Raji (cell line): Measurements from ENCODE around the gene BMERB1.

Source experiments
- POLR2A ChIP-seq: IDR thresholded peaks from 2 replicates; pipeline ENCODE4 v1.6.1; 2011; ENCODE audit warnings: low read depth, low read length, control low read depth; ENCODE audit not compliant: insufficient read depth

Gene BMERB1

DNA sequence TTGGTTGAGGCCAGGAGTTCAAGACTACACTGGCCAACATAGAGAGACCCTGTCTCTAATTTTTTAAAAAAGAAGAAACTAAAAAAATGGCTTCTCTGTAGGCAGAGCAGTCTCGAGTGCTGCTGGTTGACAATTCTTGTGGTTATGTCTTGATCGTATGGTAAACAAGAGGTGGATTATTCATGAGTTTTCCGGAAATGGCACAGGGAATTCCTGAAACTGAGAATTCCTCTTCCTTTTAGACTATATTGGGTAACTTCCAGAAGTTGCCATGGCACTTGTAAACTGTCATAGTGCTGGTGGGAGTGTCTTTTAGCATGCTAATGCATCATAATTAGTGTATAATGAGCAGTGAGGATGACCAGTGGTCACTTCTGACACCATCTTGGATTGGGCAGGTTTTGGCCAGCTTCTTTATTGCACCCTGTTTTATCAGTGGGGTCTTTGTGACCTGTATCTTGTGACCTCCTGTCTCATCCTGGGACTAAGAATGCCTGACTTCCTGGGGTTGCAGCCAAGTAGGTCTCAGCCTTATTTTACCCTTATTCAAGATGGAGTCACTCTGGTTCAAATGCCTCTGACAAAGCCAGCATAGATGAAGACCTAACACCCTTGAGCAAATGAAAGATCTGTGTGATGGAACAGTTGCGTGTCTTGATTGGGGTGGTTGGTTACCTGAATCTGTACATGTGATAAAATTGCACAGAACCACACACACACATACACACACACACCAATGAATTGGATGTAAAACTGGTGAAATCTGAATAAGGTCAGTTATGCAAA lies 30.2 kb downstream of the BMERB1 start:
- TF ChIP-seq POLR2A: no peak

GRCh38 chr16:15466131-15466530 lies 31.7 kb downstream of the BMERB1 start:
- no peak for TF ChIP-seq POLR2A

DNA sequence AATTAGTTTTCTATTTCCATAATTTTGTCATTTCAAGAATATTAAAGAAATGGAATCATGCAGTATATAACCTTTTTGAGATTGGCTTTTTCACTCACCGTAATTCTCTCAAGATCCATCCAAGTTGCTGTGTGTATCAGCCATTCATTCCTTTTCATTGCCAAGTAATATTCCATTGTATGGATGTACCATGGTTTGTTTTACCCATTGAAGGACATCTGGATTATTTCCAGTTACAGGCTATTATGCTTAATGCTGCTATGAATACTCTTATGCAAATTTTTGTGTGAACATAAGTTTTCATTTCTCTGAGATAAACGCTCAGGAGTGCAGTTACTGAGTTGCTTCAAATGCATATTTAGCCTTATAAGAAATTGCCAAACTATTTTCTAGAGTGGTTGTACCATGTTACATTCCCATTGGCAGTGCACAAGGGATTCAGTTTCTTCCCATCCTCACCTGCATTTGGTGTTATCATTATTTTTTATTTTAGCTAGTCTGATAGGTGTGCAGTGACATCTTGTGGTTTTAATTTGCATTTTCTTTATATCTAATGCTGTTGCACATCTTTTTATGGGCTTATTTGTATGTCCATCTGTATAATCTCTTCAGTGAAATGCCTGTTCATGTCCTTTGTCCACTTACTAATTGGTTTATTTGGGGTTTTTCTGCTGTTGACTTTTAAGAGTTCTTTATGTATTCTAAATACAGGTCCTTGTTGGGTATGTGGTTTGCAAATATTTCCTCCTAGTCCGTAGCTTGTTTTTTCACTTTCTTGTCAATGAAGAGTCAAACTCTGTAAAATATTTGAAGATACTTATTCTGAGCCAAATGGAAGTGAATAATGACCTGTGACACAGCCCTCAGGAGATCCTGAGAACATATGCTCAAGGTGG lies 32.7 kb downstream of the BMERB1 start:
- TF ChIP-seq POLR2A: no peak

DNA sequence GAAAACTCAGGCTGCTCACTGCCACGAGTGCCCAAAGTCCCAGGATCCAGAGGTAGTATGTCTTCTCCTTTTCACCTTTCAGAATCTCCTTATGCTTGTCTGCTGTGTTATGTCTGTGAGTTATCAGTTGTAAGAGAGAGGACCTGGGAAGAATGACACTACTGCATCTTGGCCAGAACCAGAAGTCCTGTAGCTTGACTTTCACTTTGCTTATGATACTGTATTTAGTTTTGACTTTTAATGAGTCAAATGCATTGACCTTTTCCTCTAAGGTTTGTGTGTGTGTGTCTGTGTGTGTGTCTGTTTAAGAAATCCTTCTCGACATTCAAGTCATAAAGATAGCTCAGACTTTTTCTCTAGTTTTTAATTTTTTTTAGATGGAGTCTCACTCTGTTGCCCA lies 43.4 kb downstream of the BMERB1 start:
- TF ChIP-seq POLR2A: no peak

- no peak for TF ChIP-seq POLR2A
These were observed 47.8 kb downstream of the BMERB1 start for GRCh38 chr16:15482068-15482747.

- TF ChIP-seq POLR2A: no peak
These were observed 48.4 kb downstream of the BMERB1 start for GRCh38 chr16:15482748-15483298.

GRCh38 chr16:15483857-15484256 lies 49.5 kb downstream of the BMERB1 start:
- no peak for TF ChIP-seq POLR2A

DNA sequence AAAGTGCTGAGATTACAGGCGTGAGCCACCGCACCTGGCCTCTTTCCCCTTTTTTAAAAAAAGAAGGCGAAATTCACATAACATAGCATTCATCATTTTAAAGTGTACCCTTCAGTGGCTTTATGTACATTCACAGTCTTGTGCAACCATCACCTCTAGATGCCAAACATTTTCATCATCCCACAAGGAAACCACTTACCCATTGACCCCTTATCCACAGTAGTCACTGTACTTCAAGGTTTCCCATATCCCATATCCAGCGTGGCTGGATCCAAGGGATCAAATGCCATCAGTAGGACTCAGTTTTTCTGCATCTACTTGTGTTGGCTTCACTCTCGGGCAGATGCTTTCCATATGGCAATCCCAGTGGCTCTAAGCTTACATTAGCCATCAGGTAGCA lies 50.3 kb downstream of the BMERB1 start:
- TF ChIP-seq POLR2A: no peak

DNA sequence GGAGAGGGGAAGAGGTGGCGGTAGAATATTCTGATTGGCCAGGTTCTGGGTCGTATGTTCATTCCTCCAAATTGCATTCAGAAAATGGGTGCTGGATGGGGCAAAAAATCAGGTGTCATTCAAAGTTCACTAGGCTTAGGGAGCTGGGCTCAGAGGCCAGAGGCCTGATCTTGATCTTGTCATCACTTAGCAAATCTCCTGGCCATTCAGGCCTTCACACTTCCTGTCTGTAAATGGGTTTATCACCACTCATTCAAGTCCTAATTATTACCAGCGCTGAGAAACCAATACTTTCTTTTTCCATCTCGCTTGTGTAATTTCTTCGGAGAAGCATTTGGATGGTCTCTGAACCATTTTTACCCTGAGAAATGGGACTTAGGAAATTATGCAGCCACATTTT lies 50.8 kb downstream of the BMERB1 start:
- TF ChIP-seq POLR2A: no peak

DNA sequence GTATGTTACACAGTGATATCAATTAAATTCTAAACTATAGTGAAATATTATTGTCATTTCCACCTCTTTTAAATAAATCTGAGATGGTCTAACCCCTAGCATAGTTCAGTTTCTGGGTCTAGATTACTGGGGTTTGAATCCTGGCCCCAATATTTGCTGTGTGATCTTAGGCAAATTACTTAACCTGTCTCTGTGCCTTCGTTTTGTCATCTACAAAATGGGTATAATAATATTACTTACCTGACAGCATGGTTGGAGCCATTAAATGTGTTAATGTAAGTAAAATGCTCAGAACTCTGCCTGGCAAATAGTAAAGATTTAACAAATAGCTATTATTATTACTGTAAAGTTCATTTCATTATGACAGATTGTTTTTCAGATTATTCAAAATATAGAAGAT lies 52.3 kb downstream of the BMERB1 start:
- TF ChIP-seq POLR2A: no peak

DNA sequence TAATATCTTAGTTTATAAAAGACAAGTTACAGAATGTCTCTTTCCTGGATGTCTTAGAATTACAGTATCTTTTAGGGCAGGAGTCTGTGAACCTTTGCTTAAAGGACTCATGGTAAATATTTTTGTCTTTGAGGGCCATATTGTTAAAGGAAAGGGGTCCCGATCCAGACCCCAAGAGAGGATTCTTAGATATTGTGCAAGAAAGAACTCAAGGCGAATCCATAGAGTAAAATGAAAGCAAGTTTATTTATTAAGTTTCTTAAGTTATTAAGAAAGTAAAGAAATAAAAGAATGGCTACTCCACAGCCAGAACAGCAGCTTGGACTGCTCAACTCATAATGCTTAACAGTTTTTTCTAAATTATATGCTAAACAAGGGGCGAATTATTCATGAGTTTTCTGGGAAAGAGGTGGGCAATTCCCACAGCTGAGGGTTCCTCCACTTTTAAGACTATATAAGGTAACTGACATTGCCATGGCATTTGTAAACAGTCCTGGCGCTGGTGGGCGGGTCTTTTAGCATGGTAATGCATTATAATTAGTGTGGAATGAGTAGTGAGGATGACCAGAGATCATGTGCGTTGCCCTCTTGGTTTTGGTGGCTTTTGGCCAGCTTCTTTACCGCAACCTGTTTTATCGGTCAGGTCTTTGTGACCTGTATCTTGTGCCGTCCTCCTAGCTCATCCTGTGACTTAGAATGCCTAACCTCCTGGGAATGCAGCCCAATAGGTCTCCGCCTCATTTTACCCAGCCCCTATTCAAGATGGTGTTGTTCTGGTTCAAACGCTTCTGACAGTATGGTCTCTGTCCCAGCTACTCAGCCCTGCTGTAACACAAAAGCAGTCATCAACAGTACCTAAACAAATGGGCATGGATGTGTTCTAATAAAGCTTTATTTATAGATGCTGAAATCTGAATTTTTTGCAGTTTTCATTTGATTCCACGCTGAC lies 53.2 kb downstream of the BMERB1 start:
- no peak for TF ChIP-seq POLR2A

GRCh38 chr16:15489016-15489415 lies 54.6 kb downstream of the BMERB1 start:
- no peak for TF ChIP-seq POLR2A

DNA sequence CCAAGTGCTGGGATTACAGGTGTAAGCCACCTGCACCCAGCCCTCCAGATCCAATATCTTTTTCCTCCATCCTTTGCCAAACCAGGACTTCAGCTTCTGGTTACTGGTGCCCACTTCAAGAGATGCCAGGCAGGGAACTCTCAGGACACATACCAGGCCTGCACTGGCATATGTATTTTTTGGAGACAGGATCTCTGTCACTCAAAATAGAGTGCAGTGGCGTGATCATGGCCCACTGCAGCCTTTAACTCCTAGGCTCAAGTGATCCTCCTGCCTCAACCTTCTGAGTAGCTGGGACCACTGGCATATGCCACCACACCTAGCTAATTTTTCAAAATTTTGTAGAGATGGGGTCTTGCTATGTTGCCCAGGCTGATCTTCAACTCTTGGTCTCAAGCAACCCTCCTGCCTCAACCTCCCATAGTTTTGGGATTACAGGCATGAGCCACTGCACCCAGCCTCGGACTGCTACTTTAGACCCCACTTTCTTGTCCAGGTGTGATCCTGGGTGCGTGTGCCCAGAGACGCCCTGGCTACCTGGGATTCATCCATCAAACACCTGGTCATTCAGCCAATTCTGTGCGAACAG lies 55.8 kb downstream of the BMERB1 start:
- no peak for TF ChIP-seq POLR2A

DNA sequence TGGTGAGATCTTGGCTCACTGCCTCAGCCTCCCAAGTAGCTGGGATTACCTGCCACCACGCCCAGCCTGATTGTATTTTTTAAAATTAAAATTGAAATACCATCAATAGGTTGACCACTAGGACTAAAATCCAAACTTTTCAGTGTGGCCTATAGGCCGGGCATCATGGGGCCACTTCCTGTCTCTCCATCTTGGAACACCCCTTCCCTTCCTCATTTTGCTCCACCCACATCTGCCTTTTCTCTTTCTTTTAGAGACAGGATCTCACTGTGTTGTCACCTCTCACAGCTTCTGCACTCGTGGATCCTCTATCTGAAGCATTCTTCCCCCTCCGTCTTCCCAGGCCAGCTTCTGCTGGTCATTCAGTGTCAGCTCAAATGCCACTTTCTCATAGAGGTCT lies 57.0 kb downstream of the BMERB1 start:
- no peak for TF ChIP-seq POLR2A
